Medulla oblongata (tissue), 1 donor: ENCODE data around the gene AK5.

ENCODE experiments used
- DNase-seq: peaks from one replicate; pipeline ENCODE4 v3.0.0-alpha.2; 2015; ENCODE audit errors: extremely low spot score

AK5 gene

DNA sequence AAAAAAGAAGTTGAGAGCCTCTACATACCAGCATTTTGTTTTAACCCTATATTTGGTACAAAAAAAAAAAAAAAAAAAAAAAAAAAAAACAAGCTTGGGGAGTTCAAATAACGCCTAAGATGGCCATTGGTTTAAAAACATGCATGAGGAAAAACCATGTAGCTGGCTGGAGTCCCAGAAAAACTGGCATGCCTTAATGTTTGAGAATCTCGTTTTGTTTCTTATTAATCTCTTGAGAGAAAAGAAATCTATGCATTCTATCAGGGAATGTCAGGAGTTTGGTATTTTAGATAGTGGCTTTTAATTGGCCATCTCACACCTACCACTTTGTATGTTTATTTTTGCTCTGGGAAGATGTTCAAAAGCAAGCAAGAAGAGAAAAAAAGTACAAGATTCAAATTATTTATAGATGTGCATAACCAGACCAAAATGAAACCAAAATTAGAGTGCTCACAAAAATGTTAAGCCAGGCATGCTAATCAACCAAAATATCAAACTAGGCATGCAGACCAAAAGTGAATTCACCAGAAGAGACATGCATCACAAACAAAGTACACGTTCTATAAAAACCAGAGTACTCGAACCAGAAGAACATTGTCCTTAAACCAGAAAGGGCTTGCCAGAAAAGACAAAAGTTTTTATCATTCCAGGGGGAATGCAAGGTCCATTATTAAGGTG, 156.6 kb downstream of the AK5 start:
- DNase-seq = peak; percentile 23

DNA sequence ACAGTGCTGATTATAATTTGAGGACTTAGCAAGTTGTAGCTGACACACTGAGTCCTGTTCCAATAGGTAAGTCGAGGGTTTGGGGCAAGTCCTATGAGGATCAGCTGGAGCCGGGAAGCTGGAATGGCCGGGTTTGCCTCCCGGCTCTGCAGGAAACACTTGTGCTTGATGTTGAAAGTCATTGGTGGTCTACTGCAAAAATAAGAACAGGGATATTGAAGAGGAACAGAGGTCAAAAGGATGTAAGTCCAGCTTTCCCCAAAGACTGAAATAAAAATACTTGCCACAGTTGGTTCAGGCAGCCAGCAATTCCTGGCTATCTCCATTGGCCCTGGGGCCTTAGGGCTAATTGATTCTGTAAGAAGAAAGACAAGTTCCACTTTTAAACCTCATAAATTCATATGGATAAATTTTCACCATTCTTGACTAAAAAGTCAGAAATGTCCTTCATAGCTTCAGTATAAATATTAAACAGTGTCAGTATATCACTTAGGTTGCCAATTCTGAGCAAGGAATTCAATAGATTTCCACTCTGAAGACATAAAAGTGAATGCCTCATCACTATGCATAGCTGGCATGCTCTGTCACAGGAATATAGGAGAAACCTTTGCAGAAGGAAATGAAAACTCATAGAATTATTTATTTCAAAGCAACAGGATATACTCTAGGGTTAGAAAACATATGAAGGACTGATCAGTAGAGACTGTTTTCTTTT, 165.2 kb downstream of the AK5 start:
- DNase-seq = no peak

DNA sequence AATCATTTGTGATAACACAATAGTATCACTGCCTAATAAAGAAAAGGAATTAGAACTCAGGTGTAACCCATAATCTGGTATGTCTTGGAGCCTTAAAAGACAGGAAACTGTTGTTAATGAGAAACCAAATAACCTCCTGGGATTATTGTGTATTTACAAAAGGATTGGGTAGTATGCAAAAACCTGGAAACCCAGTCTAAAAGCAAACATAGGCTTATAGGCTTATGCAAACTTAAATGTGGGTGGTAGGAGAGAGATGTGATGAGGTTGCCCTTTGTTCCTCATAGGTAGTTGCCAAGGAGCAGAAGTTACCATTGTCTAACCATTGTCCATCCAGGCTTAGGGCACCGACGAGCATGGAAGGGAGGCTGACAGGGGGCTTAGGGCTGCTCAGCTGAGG, 165.8 kb downstream of the AK5 start:
- no peak for DNase-seq

DNA sequence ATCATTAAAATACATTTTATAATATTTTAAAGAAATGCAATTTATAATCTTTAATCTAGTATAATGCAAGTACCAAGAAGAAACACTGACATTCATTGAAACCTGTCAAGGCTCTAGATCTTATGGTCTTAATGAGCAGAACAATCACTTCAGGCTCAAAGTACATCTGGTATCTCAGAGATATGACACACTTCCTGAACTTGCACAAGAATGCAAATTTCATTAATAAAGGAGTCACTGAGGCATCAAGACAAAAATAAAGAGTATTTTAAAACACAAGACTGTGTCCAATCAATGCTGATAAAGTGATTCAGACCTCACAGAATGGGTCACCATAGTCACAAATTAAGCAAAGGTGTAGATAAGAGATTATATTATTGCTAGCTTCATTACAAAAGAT, 178.1 kb downstream of the AK5 start:
- DNase-seq = no peak

DNA sequence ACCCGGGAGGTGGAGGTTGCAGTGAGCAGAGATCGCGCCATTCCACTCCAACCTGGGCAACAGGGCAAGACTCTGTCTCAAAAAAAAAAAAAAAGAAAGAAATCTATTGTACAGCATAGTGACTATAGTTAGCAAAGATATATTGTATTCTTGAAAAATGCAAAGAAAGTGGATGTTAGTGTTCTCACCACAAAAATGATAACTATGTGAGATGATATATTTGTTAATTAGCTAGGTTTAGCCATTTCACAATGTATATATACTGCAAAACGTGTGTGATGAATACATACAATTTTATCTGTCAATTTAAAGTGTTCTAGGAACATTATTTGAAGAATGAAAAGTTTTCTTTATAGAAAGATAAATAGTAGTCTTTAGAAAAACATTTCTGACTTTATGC, 179.9 kb downstream of the AK5 start:
- no peak for DNase-seq

DNA sequence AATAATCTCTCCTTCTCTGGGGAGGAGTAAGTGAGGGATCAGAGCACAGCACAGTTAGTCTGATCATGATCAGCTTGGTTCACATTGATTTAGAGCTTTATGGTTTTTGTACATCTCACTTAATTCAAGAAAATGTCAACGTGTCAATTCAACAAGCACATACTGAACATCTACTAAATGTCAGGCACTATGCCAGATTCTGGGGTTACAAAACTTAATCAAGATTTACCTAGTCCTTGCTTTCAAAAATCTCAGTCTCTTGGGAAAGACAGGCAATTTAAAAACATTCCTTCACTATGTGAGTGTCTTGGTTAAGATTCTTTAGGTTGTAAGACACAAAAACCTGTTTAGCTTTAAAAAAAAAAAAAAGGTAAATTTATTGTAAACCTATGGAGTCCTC, 181.4 kb downstream of the AK5 start:
- no peak for DNase-seq

DNA sequence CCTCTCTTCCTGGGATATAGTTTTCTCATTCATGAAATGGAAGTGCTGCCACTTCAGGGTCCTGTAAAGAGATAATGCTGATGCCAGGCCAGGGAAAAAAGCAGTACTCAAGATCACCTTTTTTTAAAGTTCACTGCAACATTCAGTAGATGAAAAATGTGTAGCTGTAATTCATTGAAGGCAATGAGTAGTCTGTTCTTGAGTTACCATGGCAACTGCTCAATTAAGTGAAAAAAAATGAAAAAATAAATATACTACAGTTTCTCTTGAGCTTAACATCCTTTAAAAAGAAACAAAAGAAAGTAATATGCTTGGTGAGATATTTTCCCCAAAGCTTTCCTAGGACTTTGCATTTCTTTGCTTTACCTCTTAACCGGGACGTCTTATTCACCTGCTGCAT, 183.3 kb downstream of the AK5 start:
- DNase-seq = no peak

DNA sequence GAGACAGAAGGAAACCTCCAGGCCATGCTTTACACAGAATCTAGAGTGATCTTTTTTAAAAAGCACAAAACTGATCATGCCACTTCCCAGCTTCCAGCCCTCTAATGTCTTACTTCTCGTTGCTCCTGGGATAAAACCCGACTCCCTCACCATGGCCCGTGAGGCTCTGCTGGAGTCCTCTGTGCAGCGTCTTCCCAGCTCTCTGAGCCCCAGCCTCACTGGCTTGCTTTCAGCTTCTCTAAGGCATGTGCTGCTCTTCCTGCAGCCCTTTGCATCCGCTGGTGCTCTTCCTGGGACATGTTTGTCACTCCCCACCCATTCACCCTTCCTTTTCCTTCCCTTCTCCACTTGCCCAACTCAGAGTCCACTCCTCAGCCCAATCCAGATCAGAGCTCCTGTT, 184.1 kb downstream of the AK5 start:
- no peak for DNase-seq

DNA sequence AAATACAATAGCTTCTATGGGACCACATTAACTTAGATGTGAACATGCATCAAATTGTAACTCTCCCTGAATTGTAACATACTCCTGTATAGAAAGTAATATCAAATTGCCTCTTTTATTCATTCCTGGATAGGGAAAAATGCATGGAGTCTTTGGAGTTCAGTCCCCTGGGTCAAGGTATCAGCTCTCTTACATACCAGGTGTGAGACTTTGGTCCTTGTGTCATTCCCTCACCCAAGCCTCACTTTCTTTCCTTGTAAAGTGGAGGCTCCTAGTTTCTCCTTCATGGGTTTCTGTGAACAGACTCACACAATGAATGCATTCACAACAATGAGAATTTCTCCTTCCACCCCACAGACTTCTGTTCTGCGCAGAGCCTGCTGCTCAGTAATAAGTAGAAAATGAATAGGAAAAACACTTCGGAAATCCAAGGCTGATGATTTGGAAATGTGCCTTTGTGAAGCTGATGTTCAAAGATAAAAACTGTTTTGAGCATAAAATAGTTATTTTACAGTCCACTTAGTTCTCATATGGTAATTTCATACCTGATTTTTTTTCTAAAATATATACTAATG, 185.3 kb downstream of the AK5 start:
- DNase-seq = peak; percentile 78

DNA sequence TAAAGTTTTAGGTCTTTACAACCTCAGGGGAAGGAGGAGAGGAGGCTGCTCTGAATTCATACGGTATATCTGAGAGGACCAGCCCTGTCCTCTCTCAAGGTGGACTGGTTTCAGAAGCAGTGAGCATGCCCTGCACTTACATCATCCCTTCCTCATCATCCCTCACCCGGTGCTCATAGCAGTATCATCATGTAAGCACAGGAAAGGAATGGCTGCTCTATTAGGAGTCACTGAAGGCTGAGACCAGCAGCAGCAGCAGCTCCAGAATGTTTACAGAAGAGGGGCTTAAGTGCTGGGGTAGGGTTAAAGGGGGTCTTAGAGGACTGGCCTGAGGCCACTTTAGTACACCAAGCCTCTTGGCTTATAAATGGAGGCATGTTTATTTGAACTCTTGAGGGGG, 185.9 kb downstream of the AK5 start:
- no peak for DNase-seq

DNA sequence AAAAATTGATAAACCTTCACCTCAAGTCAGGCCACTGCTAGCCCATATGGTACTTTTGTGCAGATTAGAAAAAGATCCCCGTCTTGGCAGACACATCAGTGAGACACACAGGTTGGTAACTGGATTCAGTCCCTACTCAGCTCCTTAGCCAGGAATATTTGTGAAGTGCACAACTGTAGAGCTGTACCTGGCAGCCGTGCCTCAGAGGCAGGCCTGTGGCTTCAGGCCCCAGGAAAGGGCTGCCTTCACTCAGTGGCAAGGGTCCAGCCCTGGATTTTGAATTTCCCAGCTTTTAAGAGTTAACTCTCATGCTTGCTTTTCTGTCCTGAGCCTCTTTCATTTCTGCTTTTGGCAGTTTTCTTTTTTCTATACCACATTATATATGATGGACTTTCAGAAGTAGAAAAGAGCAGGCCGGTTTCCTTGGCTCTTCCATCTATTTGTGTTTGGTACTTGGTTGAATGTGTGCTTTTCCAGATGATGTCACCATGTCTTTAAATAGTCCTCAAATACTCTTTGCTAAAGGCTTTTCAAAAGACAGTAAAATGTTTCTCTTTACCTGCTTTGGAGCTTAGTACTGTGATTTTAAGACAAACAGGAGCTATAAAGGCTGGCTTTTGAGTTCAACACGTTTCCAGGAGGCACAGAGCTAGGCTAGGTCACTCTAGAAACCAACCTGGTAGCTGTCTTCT, 186.6 kb downstream of the AK5 start:
- DNase-seq = peak; percentile 41

DNA sequence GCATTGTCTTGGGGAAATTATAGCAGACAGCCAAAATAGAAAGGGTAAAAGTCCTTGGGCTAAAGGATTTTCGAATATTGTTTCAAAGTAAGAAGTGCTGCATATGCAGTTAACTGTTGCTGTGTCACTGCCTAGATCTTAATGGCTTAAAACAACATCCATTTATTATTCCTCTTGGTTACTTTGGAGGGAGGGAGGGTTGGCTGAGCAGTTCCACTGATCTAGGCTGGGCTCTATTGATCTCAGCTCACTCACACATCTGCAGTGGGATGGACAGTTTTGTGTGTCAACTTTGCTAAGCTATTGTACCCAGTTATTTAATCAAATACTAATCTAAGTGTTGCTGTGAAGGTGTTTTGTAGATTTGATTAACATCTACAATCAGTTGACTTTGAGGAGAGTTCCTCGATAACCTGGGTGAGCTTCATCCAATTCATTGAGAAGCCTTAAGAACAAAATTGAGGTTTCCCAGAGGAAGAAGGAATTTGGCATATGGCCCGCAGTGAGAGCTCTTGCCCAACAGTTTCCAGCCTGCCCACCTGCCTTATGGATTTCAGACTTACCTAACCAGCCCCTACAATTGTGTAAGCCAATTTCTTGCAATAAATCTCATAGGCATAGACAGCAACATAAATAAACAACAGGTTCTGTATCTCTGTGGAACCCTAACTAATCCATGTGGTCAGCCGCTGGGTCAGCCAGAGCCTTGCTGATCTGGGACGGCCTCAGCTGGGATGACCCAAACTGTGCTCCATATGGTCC, 187.3 kb downstream of the AK5 start:
- DNase-seq = no peak

DNA sequence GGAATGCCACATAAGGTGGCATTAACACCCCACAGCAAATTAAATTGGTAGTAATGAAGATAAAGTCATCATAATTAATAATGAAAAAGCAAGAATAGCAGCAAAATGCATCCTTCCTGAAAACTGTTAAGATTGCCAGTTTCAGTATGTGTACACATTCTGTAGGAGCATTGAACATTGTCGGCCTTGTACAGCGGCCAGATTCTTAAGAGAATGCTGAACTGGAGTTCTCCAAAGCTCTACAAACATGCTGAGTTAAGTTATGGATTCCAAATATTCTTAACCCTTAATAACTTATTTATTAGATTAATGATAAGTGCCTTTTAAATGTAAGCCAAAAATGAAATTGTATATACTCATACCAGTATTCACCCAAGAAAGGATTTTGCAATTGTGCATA, 189.9 kb downstream of the AK5 start:
- no peak for DNase-seq

DNA sequence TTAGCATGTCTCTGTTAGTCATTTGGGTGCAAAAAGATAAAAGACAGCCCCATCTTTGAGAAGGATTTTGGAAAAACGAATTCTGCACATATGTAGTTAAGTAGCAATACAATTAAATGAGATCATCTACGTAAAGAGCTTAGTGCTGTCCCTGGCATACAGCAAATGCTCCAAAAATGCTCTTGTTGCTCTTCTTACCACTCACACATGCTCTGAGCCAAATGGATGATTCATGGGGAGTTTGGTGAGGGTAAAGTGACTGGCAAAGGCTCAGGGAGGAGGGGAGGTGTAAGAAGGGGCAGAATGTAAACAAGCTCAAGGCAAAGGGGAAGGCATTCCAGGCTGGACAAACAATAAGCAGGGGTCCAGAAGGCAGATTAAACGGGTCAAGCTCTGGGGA, 191.9 kb downstream of the AK5 start:
- no peak for DNase-seq

DNA sequence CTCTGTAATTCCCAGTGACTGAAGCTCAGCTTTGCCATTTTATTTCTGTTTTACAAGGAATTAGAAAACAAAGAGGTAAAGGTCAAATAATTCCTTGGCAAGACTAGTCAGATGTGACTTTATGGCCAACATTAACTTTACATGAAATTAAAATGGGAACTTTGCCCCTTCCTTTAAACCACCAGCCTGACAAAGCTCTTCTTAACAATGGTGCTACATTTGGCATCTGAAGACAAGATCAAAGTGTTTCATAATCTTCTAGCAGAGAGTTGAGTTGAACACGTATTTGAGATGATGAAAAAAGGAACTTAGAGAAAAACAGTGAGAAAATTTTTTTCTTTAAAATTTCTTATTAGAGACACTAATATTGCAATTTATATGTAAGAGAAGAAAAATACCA, 193.8 kb downstream of the AK5 start:
- no peak for DNase-seq

DNA sequence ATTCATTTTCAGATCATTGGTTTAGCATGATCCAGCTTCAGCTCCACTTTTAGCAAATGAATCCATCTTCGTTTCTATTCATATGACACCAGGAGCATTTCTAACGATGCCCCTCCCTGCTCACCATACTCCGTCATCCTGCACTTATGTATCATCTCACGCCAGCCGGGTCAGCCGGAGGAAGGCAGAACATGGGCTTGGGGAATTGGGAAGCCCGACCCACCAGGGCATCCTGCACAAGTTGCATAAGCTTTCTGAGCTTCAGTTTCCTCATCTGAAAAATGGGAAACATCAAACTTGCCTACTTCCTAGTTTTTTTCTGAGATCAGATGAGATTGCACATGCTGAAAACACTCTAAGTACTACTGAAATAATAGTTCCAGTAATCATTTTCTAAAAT, 194.7 kb downstream of the AK5 start:
- DNase-seq = no peak

DNA sequence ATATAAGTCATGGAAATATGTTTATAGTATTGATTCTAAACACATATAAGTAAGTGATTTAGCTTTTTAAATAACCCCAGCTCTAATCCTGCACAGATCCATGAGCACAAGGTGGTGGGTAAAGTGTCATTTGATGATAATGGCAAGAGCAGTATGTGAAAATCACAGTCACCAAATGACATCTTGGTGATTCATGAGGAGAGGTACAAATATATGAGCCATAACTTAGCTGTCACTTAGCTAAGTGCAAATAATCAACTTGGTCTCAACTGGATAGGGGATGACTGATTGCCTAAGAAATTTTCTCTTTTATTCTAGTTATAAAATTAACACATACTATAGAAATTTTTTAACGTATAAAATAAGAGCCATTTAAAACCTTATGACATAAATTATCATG, 202.5 kb downstream of the AK5 start:
- DNase-seq = no peak

DNA sequence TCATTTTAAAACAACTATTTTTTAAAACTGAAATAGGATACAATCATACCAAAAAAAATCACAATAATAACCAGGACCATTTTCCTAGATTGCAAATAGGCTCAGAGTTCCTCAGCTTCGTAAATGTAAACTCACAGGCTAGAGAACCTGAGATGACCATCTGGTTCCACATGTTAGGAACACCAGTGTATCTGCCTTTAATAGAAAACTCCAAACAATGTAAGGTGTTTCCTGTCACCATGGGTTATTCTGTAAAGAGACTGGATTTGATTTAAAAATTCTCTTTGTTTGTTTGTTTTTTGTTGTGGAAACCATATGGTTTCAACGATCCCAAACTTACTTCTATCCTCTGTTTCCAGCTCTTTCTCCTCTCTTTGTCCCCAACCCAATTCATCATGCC, 203.1 kb downstream of the AK5 start:
- no peak for DNase-seq

DNA sequence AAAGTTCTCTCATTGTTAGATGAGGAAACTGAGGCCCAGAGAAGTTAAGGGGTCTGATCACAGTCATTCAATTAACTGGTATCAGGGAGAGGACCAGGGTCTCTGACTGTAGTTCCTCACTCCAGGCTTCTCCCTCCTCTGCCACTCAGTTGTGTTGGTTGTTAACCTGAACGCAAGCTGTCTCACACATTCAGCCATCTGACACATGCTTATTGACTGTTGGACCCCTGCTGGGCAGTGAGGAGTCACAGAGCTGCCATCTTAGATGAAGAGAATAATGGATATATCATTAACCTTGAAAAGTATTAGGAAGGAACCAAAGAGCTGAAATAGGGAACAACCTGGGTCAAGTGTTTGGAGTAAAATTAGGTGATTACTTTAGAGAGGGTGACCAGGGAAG, 205.8 kb downstream of the AK5 start:
- no peak for DNase-seq

DNA sequence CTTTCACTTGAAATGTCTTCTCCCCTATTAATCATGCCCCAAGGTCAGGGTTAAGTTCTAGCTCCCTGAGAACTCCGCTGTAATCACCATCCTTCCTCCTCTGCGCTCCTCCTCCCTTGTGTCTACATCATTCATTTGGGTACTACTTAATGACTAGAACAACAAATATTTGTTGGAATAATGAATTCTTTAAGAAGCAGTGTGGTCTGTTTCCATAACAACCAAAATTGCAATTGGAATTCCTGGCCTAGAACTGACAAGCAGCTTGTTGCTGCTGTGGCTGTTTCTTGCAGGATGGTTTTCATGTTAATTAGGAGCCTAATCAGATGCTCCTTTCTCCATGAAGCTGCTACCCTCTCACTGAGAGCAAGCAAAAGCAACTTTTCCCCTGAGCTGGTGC, 208.1 kb downstream of the AK5 start:
- DNase-seq = no peak

DNA sequence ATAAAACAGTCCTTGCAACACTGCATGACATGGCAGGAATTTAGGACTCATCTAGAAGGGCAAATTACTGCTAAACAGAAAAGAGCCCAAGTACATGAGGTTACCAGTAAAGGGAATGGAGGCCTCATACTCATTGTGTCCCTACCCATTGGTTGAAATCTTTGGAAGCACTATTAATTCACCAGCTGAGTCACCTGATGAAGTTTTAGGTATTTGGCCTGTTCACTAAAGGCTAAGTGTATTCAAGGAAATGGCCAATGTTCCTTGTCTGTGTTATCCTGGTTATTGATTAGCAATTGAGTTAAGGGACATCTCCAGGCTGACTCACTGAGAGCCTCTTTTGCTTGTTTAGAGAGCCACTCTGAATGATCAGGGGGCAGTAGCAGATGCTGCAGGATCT, 212.2 kb downstream of the AK5 start:
- DNase-seq = no peak

DNA sequence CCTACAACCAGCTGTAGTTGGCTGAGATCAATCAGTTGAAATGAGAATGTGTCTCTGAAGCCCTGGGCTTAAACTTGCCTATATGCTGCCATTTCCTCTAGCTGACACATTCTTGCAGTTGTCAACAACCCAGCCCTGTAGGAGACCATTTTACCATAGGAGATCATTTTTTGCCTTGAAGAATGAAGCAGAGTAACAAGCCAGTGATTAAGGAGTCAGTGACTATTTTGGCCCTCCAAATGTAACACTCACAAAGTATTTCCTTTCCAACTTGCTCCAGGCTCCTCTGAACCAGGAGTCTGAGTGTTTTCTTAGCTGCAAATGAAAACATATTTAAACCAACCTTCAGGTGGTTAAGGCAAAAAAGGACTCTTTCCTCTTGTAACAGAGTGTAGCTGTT, 217.1 kb downstream of the AK5 start:
- DNase-seq = no peak
